MCF 10A (cell line): ENCODE data around the gene CCDC171. TPM values are rescaled to one million over a fixed set of nuclear protein-coding genes. Genes with fewer than 3 reads are reported as not detected.

Experiments
- BruUV-seq: library from RNA; stranded (reverse); fragments of 400-500 nt; replicated peaks from 2 replicates; lab custom pipeline; 2021; lab: Mats Ljungman, UMichigan
- CTCF ChIA-PET: fragments of 300-600 bp; sonication (Branson Sonifier 250); formaldehyde crosslinking; extraction: SDS; loops from one replicate; lab custom pipeline; 2021; ENCODE audit warnings: antibody characterized with exemption, inconsistent platforms; lab: Yijun Ruan, JAX
- POLR2A ChIA-PET: fragments of 300-600, 350-650 bp; sonication (Branson Sonifier 250); formaldehyde crosslinking; extraction: SDS; loops from one replicate; lab custom pipeline; 2020; ENCODE audit warnings: antibody characterized with exemption, inconsistent platforms; lab: Yijun Ruan, JAX
- DNase-seq: peaks from one replicate; pipeline ENCODE4 v3.0.0-alpha.2; 2018; ENCODE audit not compliant: unreplicated experiment
- H3K27ac Mint-ChIP-seq: one replicate; pipeline ENCODE4 v1.8.0; 2022; ENCODE audit warnings: mild to moderate bottlenecking, low read depth, mixed read lengths; ENCODE audit not compliant: unreplicated experiment
- H3K27me3 Mint-ChIP-seq: one replicate; pipeline ENCODE4 v1.8.0; 2022; ENCODE audit warnings: mixed read lengths; ENCODE audit not compliant: insufficient read depth, unreplicated experiment
- H3K36me3 Mint-ChIP-seq: one replicate; pipeline ENCODE4 v1.8.0; 2022; ENCODE audit warnings: mild to moderate bottlenecking, moderate library complexity, mixed read lengths; ENCODE audit not compliant: insufficient read depth, unreplicated experiment
- H3K4me1 Mint-ChIP-seq: one replicate; pipeline ENCODE4 v1.8.0; 2022; ENCODE audit warnings: mixed read lengths; ENCODE audit not compliant: insufficient read depth, unreplicated experiment
- H3K4me3 Mint-ChIP-seq: one replicate; pipeline ENCODE4 v1.8.0; 2022; ENCODE audit warnings: mild to moderate bottlenecking, moderate library complexity, mixed read lengths; ENCODE audit not compliant: unreplicated experiment
- H3K9me3 Mint-ChIP-seq: one replicate; pipeline ENCODE4 v1.8.0; 2022; ENCODE audit warnings: mixed read lengths; ENCODE audit not compliant: unreplicated experiment
- intact Hi-C: fragments of 100-400 bp; cut with micrococcal nuclease; formaldehyde crosslinking; loops from 2 replicates; pipeline ENCODE4 v1.14.1; 2022
- total RNA-seq: library from RNA; stranded (reverse); gene quantifications from 2 replicates; pipeline ENCODE4 v1.2.3, GENCODE V29; 2022
- TF ChIP-seq, protein P1 (sequence below): fragments of 200-600 bp; IDR thresholded peaks from one replicate; pipeline ENCODE4 v1.8.0; 2022; ENCODE audit warnings: antibody characterized with exemption, mild to moderate bottlenecking; ENCODE audit not compliant: unreplicated experiment

CCDC171 gene
- total RNA-seq, 1 experiment from 2014 or later: 1.7 TPM

GRCh38 chr9:15707000-15707399 is 154.2 kb downstream of the CCDC171 start:
- Mint-ChIP-seq H3K4me1 (no peaks in the 10 kb centered on the region), H3K4me3 (no peak overlapping the region), H3K9me3 (no peaks in the 10 kb centered on the region), H3K27me3 (no peaks in the 10 kb centered on the region), H3K27ac (no peak overlapping the region), H3K36me3 (no peaks in the 10 kb centered on the region)
- CTCF ChIA-PET: interaction anchor here (2.5 kb wide), 1 partner anchor 11 kb away, joined by 7 read pairs; no protein-coding TSS in a partner anchor
- intact Hi-C loops: no loop called here
- POLR2A ChIA-PET: no interaction called here
- BruUV-seq: no TSS peak
- no peak for DNase-seq
- TF ChIP-seq, protein P1, sequence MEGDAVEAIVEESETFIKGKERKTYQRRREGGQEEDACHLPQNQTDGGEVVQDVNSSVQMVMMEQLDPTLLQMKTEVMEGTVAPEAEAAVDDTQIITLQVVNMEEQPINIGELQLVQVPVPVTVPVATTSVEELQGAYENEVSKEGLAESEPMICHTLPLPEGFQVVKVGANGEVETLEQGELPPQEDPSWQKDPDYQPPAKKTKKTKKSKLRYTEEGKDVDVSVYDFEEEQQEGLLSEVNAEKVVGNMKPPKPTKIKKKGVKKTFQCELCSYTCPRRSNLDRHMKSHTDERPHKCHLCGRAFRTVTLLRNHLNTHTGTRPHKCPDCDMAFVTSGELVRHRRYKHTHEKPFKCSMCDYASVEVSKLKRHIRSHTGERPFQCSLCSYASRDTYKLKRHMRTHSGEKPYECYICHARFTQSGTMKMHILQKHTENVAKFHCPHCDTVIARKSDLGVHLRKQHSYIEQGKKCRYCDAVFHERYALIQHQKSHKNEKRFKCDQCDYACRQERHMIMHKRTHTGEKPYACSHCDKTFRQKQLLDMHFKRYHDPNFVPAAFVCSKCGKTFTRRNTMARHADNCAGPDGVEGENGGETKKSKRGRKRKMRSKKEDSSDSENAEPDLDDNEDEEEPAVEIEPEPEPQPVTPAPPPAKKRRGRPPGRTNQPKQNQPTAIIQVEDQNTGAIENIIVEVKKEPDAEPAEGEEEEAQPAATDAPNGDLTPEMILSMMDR: no peak

DNA sequence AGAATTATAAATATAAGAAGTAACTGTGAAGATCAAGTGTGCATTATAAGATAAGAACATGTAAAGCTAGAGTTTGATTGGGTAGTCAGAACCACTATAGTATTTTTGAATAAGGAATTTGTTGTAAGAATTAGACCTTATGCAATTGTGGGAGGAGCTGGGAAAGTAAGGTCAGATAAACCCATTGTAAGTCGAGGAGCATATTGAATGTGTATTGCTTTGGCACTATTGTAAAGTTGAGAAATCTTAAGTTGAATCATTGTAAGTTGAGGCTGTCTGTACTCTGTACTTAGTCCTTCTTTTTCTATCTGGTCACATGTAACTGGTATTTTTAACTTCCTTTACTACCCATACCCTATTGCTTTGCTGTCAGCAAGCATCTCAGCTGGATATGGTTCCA is 158.7 kb downstream of the CCDC171 start:
- H3K9me3 Mint-ChIP-seq: no peaks in the 10 kb centered on the region
- intact Hi-C loops: no loop called here
- BruUV-seq: no TSS peak
- H3K36me3 Mint-ChIP-seq: no peaks in the 10 kb centered on the region
- peaks cover 4% of the 10 kb centered on the region for H3K4me1 Mint-ChIP-seq
- ChIA-PET POLR2A (interaction anchor here (0.6 to 1.2 kb wide), 2 partner anchors 14 to 28 kb away, joined by 3 read pairs; no protein-coding TSS in a partner anchor), CTCF (no interaction called here)
- TF ChIP-seq, protein P1: no peak
- no peak for DNase-seq
- no peak overlapping the region for H3K4me3 Mint-ChIP-seq
- no peak overlapping the region for H3K27ac Mint-ChIP-seq
- no peaks in the 10 kb centered on the region for H3K27me3 Mint-ChIP-seq

GRCh38 chr9:15711931-15712330 is 159.1 kb downstream of the CCDC171 start:
- Mint-ChIP-seq H3K27me3 (no peaks in the 10 kb centered on the region), H3K27ac (no peak overlapping the region), H3K4me1 (peaks cover 4% of the 10 kb centered on the region), H3K9me3 (no peaks in the 10 kb centered on the region), H3K36me3 (no peaks in the 10 kb centered on the region), H3K4me3 (no peak overlapping the region)
- intact Hi-C loops: no loop called here
- TF ChIP-seq, protein P1: no peak
- POLR2A ChIA-PET: interaction anchor here (0.6 kb wide), 1 partner anchor 28 kb away, joined by 3 read pairs; no protein-coding TSS in a partner anchor
- no TSS peak for BruUV-seq
- no peak for DNase-seq
- CTCF ChIA-PET: no interaction called here

GRCh38 chr9:15714746-15715145 is 161.9 kb downstream of the CCDC171 start:
- BruUV-seq: no TSS peak
- intact Hi-C loops: no loop called here
- Mint-ChIP-seq H3K27ac (no peak overlapping the region), H3K4me3 (no peak overlapping the region), H3K36me3 (no peaks in the 10 kb centered on the region), H3K9me3 (no peaks in the 10 kb centered on the region), H3K27me3 (no peaks in the 10 kb centered on the region), H3K4me1 (peaks cover 10% of the 10 kb centered on the region)
- DNase-seq: no peak
- TF ChIP-seq, protein P1: no peak
- POLR2A ChIA-PET: no interaction called here
- CTCF ChIA-PET: interaction anchor here (1.3 kb wide), 1 partner anchor 16 kb away, joined by 4 read pairs; no protein-coding TSS in a partner anchor
